ENCODE data around the gene CCDC97. TPM values are rescaled to one million over a fixed set of nuclear protein-coding genes. Genes with fewer than 3 reads are reported as not detected.

CCDC97 gene
- total RNA-seq, 1 experiment from 2014 or later: 39.4 TPM

GRCh38 chr19:41296433-41296871, 13.5 kb upstream of the CCDC97 start:
- Mint-ChIP-seq H3K36me3 (ENCODE audit: insufficient read depth in 1 of 3, low read depth in 3 of 3) (peaks cover 71 to 100% (median 98%) of the 10 kb centered on the region in 3 experiments; a peak in 6 of 7 replicates), H3K4me1 (no peaks in the 10 kb centered on the region), H3K9me3 (no peaks in the 10 kb centered on the region), H3K27me3 (ENCODE audit: low read depth) (no peaks in the 10 kb centered on the region), H3K27ac (no peak overlapping the region; a peak in 1 of 7 replicates), H3K4me3 (no peak overlapping the region)
- Histone ChIP-seq H2AK5ac (ENCODE audit: insufficient read length, low read length) (no peak overlapping the region), H2BK5ac (ENCODE audit: insufficient read length, low read length) (no peak overlapping the region), H3K14ac (ENCODE audit: insufficient read depth, low read length) (no peak overlapping the region), H2BK120ac (ENCODE audit: low read depth, low read length, poor library complexity, severe bottlenecking) (no peak overlapping the region), H3K4me1 (ENCODE audit: insufficient read depth, low read length) (no peaks in the 10 kb centered on the region), H4K20me1 (ENCODE audit: control insufficient read depth, insufficient read depth, insufficient read length) (no peaks in the 10 kb centered on the region), H3K23ac (ENCODE audit: insufficient read length, low read depth, low read length) (no peak overlapping the region), H3K23me2 (ENCODE audit: insufficient read length, low read depth, low read length, poor library complexity, severe bottlenecking) (no peaks in the 10 kb centered on the region), H3K4ac (ENCODE audit: low read depth, low read length) (no peak overlapping the region), H3K79me2 (ENCODE audit: insufficient read depth, low read length) (no peaks in the 10 kb centered on the region), H4K8ac (replicated peaks; ENCODE audit: insufficient read length, low read depth, low read length) (no peak overlapping the region), H3T11ph (ENCODE audit: low read length) (no peak overlapping the region), H2BK15ac (ENCODE audit: low read depth, low read length) (no peak overlapping the region), H3K79me1 (ENCODE audit: insufficient read depth, low read depth, low read length, poor library complexity, severe bottlenecking) (no peaks in the 10 kb centered on the region), H3K27me3 (ENCODE audit: insufficient read depth, low read length) (no peaks in the 10 kb centered on the region; the same call in 1 of the 2 replicates), H2BK12ac (ENCODE audit: insufficient read length, low read depth, low read length) (no peak overlapping the region), H3K27ac (ENCODE audit: insufficient read length, low read depth, low read length) (no peak overlapping the region), H2AFZ (ENCODE audit: low read length) (no peak overlapping the region), H4K91ac (ENCODE audit: insufficient read length, low read depth, low read length) (no peak overlapping the region), H4K5ac (ENCODE audit: insufficient read length, low read depth, low read length) (no peak overlapping the region), H2BK20ac (ENCODE audit: low read depth, low read length, poor library complexity, severe bottlenecking) (no peak overlapping the region), H3K56ac (ENCODE audit: insufficient read length, low read depth, low read length) (no peak overlapping the region), H3K9ac (ENCODE audit: extremely low read depth, insufficient read length, low read length) (no peak overlapping the region), H3K4me2 (ENCODE audit: insufficient read depth, insufficient read length, low read length) (no peak overlapping the region), H3K9me3 (ENCODE audit: control insufficient read depth, low read depth, low read length) (no peaks in the 10 kb centered on the region), H3K18ac (ENCODE audit: insufficient read length, low read depth, low read length) (no peak overlapping the region)
- TF ChIP-seq CTCF (conservative IDR thresholded peaks at IDR 0.05): no peak
- no CpG with 5 or more reads among the region's 2 CpGs for WGBS (ENCODE audit: extremely low coverage, insufficient read length, low lambda C conversion rate)
- DNase-seq: no peak

Data from H9 (cell line).